ENCODE data around the gene GATAD2B. TPM values are rescaled to one million over a fixed set of nuclear protein-coding genes. Genes with fewer than 3 reads are reported as not detected.

Gene GATAD2B
- polyA plus RNA-seq, 1 donor from 2014 or later = 12.8 TPM

DNA sequence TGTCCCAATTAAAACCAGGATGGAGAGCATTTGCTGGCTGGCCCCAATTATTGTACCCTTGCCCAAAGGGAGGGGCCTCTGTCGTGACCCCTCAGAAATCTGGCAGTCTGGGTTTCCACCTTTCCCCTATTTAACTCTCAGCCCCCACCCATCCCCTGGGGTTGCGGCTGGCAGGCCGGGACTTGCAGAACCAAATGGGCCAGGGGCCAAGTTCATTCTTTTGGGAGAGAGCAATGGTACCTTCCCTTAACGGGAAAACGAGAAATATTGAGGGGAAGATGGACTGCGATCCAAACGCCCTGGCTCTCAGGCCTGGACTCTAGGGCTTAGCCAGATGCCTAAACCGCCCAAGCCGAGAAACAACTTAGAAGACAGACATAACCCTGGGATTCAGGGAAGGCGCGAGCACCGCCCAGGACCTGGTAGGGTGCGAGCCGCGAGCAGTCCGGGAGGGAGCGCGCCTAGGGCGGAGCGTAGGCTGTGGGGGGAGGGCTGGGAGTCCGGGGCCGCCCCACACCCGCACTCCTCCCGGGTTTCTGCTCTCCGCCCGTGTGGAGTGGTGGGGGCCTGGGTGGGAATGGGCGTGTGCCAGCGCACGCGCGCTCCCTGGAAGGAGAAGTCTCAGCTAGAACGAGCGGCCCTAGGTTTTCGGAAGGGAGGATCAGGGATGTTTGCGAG is 147.9 kb downstream of the GATAD2B start, which contains the start of gene SLC27A3:
Gene SLC27A3 (plus strand): TSS at position 628 of the 678 bp plus-strand sequence. CDS start 91 bp downstream, outside the sequence.
- no peaks in the 10 kb centered on the region for H3K9me3 ChIP-seq (ENCODE audit: low read length)
- H3K4me3 ChIP-seq (ENCODE audit: low read length) = peak within 1 kb of the TSS; percentile 94
- peak within 1 kb of the TSS; percentile 56 for H2AFZ ChIP-seq (ENCODE audit: low read depth, low read length)
- no peaks in the 10 kb centered on the region for H4K20me1 ChIP-seq (ENCODE audit: insufficient read depth)
- H3K4me2 ChIP-seq (ENCODE audit: low read length) = peak within 1 kb of the TSS; percentile 82
- no peaks in the 10 kb centered on the region for H3F3A ChIP-seq (ENCODE audit: insufficient read depth, low read length, poor library complexity, severe bottlenecking)
- no peaks in the 10 kb centered on the region for H3K79me2 ChIP-seq (replicated peaks; ENCODE audit: insufficient read depth, low read length)
- H3K27me3 ChIP-seq (ENCODE audit: insufficient read depth, low read depth, low read length) = no peaks in the 10 kb centered on the region
- H3K27ac ChIP-seq (ENCODE audit: low read length) = peak within 1 kb of the TSS; percentile 75
- TF ChIP-seq, protein P1, sequence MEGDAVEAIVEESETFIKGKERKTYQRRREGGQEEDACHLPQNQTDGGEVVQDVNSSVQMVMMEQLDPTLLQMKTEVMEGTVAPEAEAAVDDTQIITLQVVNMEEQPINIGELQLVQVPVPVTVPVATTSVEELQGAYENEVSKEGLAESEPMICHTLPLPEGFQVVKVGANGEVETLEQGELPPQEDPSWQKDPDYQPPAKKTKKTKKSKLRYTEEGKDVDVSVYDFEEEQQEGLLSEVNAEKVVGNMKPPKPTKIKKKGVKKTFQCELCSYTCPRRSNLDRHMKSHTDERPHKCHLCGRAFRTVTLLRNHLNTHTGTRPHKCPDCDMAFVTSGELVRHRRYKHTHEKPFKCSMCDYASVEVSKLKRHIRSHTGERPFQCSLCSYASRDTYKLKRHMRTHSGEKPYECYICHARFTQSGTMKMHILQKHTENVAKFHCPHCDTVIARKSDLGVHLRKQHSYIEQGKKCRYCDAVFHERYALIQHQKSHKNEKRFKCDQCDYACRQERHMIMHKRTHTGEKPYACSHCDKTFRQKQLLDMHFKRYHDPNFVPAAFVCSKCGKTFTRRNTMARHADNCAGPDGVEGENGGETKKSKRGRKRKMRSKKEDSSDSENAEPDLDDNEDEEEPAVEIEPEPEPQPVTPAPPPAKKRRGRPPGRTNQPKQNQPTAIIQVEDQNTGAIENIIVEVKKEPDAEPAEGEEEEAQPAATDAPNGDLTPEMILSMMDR (IDR thresholded peaks at IDR 0.05; ENCODE audit: poor library complexity, severe bottlenecking) = no peak
- TF ChIP-seq EP300 (conservative IDR thresholded peaks at IDR 0.05; ENCODE audit: poor library complexity, severe bottlenecking) = no peak
- TF ChIP-seq POLR2AphosphoS5 (IDR thresholded peaks at IDR 0.05) = no peak
- no peak for TF ChIP-seq RAD21 (conservative IDR thresholded peaks at IDR 0.05)
- no peak for TF ChIP-seq EZH2 (IDR thresholded peaks at IDR 0.05; ENCODE audit: borderline replicate concordance, insufficient read depth, low read length, poor library complexity, severe bottlenecking)
- TF ChIP-seq, protein P2, sequence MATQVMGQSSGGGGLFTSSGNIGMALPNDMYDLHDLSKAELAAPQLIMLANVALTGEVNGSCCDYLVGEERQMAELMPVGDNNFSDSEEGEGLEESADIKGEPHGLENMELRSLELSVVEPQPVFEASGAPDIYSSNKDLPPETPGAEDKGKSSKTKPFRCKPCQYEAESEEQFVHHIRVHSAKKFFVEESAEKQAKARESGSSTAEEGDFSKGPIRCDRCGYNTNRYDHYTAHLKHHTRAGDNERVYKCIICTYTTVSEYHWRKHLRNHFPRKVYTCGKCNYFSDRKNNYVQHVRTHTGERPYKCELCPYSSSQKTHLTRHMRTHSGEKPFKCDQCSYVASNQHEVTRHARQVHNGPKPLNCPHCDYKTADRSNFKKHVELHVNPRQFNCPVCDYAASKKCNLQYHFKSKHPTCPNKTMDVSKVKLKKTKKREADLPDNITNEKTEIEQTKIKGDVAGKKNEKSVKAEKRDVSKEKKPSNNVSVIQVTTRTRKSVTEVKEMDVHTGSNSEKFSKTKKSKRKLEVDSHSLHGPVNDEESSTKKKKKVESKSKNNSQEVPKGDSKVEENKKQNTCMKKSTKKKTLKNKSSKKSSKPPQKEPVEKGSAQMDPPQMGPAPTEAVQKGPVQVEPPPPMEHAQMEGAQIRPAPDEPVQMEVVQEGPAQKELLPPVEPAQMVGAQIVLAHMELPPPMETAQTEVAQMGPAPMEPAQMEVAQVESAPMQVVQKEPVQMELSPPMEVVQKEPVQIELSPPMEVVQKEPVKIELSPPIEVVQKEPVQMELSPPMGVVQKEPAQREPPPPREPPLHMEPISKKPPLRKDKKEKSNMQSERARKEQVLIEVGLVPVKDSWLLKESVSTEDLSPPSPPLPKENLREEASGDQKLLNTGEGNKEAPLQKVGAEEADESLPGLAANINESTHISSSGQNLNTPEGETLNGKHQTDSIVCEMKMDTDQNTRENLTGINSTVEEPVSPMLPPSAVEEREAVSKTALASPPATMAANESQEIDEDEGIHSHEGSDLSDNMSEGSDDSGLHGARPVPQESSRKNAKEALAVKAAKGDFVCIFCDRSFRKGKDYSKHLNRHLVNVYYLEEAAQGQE (IDR thresholded peaks at IDR 0.05; ENCODE audit: borderline replicate concordance) = no peak
- TF ChIP-seq SMC3 (conservative IDR thresholded peaks at IDR 0.05; ENCODE audit: poor library complexity) = no peak
- TF ChIP-seq TAF1 (IDR thresholded peaks at IDR 0.05; ENCODE audit: low read depth) = no peak
- no peak for TF ChIP-seq MXI1 (conservative IDR thresholded peaks at IDR 0.05; ENCODE audit: poor library complexity, severe bottlenecking)
- peak within 1 kb of the TSS; percentile 89 for H3K9ac ChIP-seq (ENCODE audit: low read length)
- no peaks in the 10 kb centered on the region for H3K9me2 ChIP-seq (ENCODE audit: insufficient read depth, low read length)
- no peaks in the 10 kb centered on the region for H3K36me3 ChIP-seq (ENCODE audit: insufficient read depth, low read length)

DNA sequence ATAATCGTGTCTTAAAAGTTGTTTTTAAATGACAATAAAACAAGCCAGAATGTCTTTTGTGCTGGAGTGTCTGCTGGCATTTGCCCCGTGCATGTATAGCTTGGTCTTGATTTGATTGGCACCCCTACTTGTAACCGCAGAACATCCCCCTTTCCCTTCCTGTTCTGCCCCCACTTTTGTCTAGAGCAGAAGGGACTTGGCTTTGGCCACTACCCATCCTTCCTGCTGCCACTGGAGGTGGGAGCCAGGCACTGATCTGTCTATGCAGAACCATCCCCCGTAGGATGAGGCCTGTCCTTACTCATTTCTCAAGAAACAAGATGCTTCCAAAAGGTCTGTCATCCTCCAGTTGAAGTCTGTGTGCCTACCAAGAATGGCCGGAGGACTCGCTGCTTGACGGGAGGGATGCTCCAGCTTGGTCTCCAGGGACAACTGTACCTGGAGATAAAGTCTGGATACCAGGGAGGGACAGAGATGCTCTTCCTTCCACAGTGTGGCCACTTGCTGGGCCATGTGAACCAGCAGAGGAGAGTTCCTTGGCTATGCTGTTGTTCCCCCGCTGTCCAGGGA is 148.7 kb downstream of the GATAD2B start:
- no peaks in the 10 kb centered on the region for H3K9me2 ChIP-seq (ENCODE audit: insufficient read depth, low read length)

More for the DNA sequence above, 148.7 kb downstream of the GATAD2B start:
- H2AFZ ChIP-seq (ENCODE audit: low read depth, low read length) = no peak overlapping the region
- H3K27me3 ChIP-seq (ENCODE audit: insufficient read depth, low read depth, low read length) = no peaks in the 10 kb centered on the region
- H3F3A ChIP-seq (ENCODE audit: insufficient read depth, low read length, poor library complexity, severe bottlenecking) = no peaks in the 10 kb centered on the region
- no peak overlapping the region for H3K9ac ChIP-seq (ENCODE audit: low read length)
- H3K4me3 ChIP-seq (ENCODE audit: low read length) = no peak overlapping the region
- H3K27ac ChIP-seq (ENCODE audit: low read length) = no peak overlapping the region
- no peaks in the 10 kb centered on the region for H3K79me2 ChIP-seq (replicated peaks; ENCODE audit: insufficient read depth, low read length)
- no peak for TF ChIP-seq SMC3 (conservative IDR thresholded peaks at IDR 0.05; ENCODE audit: poor library complexity)
- TF ChIP-seq EP300 (conservative IDR thresholded peaks at IDR 0.05; ENCODE audit: poor library complexity, severe bottlenecking) = no peak
- TF ChIP-seq TAF1 (IDR thresholded peaks at IDR 0.05; ENCODE audit: low read depth) = no peak
- TF ChIP-seq, protein P2 (IDR thresholded peaks at IDR 0.05; ENCODE audit: borderline replicate concordance) = no peak
- TF ChIP-seq RAD21 (conservative IDR thresholded peaks at IDR 0.05) = no peak
- no peak for TF ChIP-seq EZH2 (IDR thresholded peaks at IDR 0.05; ENCODE audit: borderline replicate concordance, insufficient read depth, low read length, poor library complexity, severe bottlenecking)
- no peak for TF ChIP-seq POLR2AphosphoS5 (IDR thresholded peaks at IDR 0.05)
- TF ChIP-seq, protein P1 (IDR thresholded peaks at IDR 0.05; ENCODE audit: poor library complexity, severe bottlenecking) = no peak
- TF ChIP-seq MXI1 (conservative IDR thresholded peaks at IDR 0.05; ENCODE audit: poor library complexity, severe bottlenecking) = no peak
- H3K36me3 ChIP-seq (ENCODE audit: insufficient read depth, low read length) = no peaks in the 10 kb centered on the region
- H3K9me3 ChIP-seq (ENCODE audit: low read length) = no peaks in the 10 kb centered on the region
- H3K4me2 ChIP-seq (ENCODE audit: low read length) = no peak overlapping the region
- H4K20me1 ChIP-seq (ENCODE audit: insufficient read depth) = no peaks in the 10 kb centered on the region
